Measurements from ENCODE around the gene OPRL1.

OPRL1 gene

GRCh38 chr20:64095927-64096326, 16.0 kb downstream of the OPRL1 start:
- H3K4me2 ChIP-seq (ENCODE audit: low read length) = no peak overlapping the region
- TF ChIP-seq EZH2 (IDR thresholded peaks at IDR 0.05; ENCODE audit: borderline replicate concordance, low read length) (no peak), CTCF (IDR thresholded peaks at IDR 0.05; ENCODE audit: low read length) (no peak)
- no peaks in the 10 kb centered on the region for H3K27me3 ChIP-seq (ENCODE audit: insufficient read depth, low read length)
- no peaks in the 10 kb centered on the region for H4K20me1 ChIP-seq (ENCODE audit: insufficient read depth, low read length)
- H3K36me3 ChIP-seq (ENCODE audit: insufficient read depth, low read length) = no peaks in the 10 kb centered on the region
- peaks cover 21% of the 10 kb centered on the region for H3K4me1 ChIP-seq (ENCODE audit: insufficient read depth, low read length, severe bottlenecking)
- H3K9ac ChIP-seq (ENCODE audit: low read length) = no peak overlapping the region
- no peaks in the 10 kb centered on the region for H3K9me3 ChIP-seq (ENCODE audit: low read length)
- no peaks in the 10 kb centered on the region for H3K79me2 ChIP-seq (ENCODE audit: insufficient read depth, low read length)
- H3F3A ChIP-seq (ENCODE audit: insufficient read depth, low read length) = no peaks in the 10 kb centered on the region
- H2AFZ ChIP-seq (ENCODE audit: low read length) = no peak overlapping the region
- H3K27ac ChIP-seq (ENCODE audit: low read depth, low read length, poor library complexity, severe bottlenecking) = no peak overlapping the region
- no peaks in the 10 kb centered on the region for H3K9me2 ChIP-seq (ENCODE audit: low read depth, low read length)
- H3K4me3 ChIP-seq (ENCODE audit: low read depth, low read length, poor library complexity, severe bottlenecking) = no peak overlapping the region

GRCh38 chr20:64096535-64096934, 16.7 kb downstream of the OPRL1 start:
- Histone ChIP-seq H4K20me1 (ENCODE audit: insufficient read depth, low read length) (no peaks in the 10 kb centered on the region), H3F3A (ENCODE audit: insufficient read depth, low read length) (no peaks in the 10 kb centered on the region), H3K9me2 (ENCODE audit: low read depth, low read length) (no peaks in the 10 kb centered on the region), H3K4me3 (ENCODE audit: low read depth, low read length, poor library complexity, severe bottlenecking) (no peak overlapping the region), H3K9ac (ENCODE audit: low read length) (no peak overlapping the region), H3K27me3 (ENCODE audit: insufficient read depth, low read length) (no peaks in the 10 kb centered on the region), H3K4me2 (ENCODE audit: low read length) (no peak overlapping the region), H3K79me2 (ENCODE audit: insufficient read depth, low read length) (no peaks in the 10 kb centered on the region), H2AFZ (ENCODE audit: low read length) (no peak overlapping the region), H3K36me3 (ENCODE audit: insufficient read depth, low read length) (no peaks in the 10 kb centered on the region), H3K27ac (ENCODE audit: low read depth, low read length, poor library complexity, severe bottlenecking) (no peak overlapping the region), H3K4me1 (ENCODE audit: insufficient read depth, low read length, severe bottlenecking) (peaks cover 27% of the 10 kb centered on the region), H3K9me3 (ENCODE audit: low read length) (no peaks in the 10 kb centered on the region)
- TF ChIP-seq CTCF (IDR thresholded peaks at IDR 0.05; ENCODE audit: low read length) (no peak), EZH2 (IDR thresholded peaks at IDR 0.05; ENCODE audit: borderline replicate concordance, low read length) (no peak)

GRCh38 chr20:64098471-64099013, 18.7 kb downstream of the OPRL1 start:
- Histone ChIP-seq H3K4me2 (ENCODE audit: low read length) (no peak overlapping the region), H3K9me2 (ENCODE audit: low read depth, low read length) (no peaks in the 10 kb centered on the region), H3K79me2 (ENCODE audit: insufficient read depth, low read length) (no peaks in the 10 kb centered on the region), H3K9ac (ENCODE audit: low read length) (no peak overlapping the region), H3K36me3 (ENCODE audit: insufficient read depth, low read length) (no peaks in the 10 kb centered on the region), H3K4me1 (ENCODE audit: insufficient read depth, low read length, severe bottlenecking) (peaks cover 40% of the 10 kb centered on the region), H3K4me3 (ENCODE audit: low read depth, low read length, poor library complexity, severe bottlenecking) (no peak overlapping the region), H4K20me1 (ENCODE audit: insufficient read depth, low read length) (no peaks in the 10 kb centered on the region), H2AFZ (ENCODE audit: low read length) (no peak overlapping the region), H3K27me3 (ENCODE audit: insufficient read depth, low read length) (no peaks in the 10 kb centered on the region), H3K27ac (ENCODE audit: low read depth, low read length, poor library complexity, severe bottlenecking) (no peak overlapping the region), H3F3A (ENCODE audit: insufficient read depth, low read length) (no peaks in the 10 kb centered on the region), H3K9me3 (ENCODE audit: low read length) (no peaks in the 10 kb centered on the region)
- TF ChIP-seq CTCF (IDR thresholded peaks at IDR 0.05; ENCODE audit: low read length) (no peak), EZH2 (IDR thresholded peaks at IDR 0.05; ENCODE audit: borderline replicate concordance, low read length) (no peak)
